ENCODE measurements around the gene RBM8A. TPM values are rescaled to one million over a fixed set of nuclear protein-coding genes. Genes with fewer than 3 reads are reported as not detected.

RBM8A gene
- 207 to 293 TPM (median 217 TPM) in 5 replicates for total RNA-seq (2022; extraction: Qiagen RNA extraction; ENCODE audit: low read depth)

DNA sequence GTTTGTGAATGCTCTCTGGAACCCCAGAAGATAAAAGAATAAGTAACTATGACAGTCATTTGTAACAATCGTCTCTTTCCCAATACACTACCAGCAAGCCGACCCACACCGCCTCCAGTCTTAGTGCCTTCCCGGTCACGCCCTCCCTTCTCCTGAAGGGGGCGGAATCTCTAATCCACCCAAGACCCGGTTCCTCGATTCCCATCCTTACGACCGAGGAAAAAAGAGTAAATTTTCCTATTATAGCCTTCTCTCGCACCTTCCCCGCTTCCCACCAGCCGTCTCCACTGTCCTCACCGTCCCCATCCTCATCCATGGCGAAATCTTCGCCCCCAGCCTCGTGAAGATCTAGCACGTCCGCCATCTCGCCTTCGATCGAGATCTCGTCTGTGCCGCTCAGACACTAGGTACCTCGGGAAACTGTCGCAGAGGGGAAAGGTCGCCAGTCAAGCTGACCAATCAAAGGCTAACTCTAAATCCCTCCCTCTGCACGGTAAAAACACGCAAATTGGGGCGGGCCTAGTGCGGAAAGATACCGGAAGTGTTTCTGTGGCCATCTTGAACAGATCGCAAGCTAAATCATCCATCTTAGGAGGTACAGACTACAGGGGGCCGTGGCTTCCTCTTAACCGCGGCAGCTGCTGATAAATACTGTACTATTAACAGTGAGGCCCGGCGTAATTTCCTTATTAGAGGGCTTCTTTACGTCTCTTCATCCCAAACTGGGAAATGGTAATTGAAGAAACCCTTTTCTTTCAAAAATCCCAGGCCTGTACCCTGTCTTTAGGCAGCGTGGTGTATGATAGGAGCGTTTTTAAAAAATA is at the start of gene RBM8A:
Gene RBM8A (minus strand): TSS at position 422 of the 824 bp plus-strand sequence. CDS start 58 bp downstream, at position 364.

DNA sequence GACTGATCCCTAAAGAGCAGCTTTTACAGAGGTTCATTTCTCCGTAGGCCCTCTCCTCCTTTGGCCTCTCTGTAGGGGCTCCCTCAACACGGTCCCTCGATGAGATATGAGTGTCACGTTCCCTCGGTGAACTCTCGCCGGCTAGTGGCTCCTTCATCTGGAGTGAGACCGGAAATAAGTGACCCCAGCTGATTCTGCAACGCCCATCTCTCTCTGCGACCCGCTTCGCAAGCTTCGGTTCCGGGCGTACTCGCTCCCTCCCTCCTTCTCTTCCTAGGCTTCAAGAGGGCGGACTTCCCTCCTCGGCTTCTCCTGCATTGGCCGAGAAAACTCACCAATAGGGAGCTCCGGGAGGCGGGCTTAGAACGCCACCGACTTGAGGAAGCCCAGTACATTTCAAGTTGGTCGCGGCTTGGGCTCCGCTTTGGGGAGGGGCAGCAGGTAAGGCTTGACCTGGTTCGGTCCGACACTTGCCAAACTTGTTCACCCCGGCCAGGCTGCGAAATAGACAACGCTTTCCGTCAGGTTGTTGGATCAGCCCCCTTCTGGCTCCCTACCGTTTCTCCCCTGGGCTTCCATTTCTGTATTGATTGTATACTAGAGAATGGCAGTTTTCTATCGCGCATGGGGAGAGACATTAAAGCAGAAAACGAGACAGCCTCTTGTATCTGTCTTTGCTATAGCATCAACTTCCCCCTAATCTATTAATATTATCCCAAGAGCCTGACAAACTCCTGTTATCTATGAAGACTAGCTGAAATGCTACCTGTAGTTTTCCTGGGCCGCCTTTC is 37.2 kb upstream of the RBM8A start, which contains the start of the genes ANKRD34A and POLR3GL:
Gene ANKRD34A (minus strand): TSS at position 248 of the 791 bp plus-strand sequence. CDS start 2,816 bp downstream, outside the sequence.
Gene POLR3GL (plus strand): TSS at position 363 of the 791 bp plus-strand sequence. CDS start 10,176 bp downstream, outside the sequence.

DNA sequence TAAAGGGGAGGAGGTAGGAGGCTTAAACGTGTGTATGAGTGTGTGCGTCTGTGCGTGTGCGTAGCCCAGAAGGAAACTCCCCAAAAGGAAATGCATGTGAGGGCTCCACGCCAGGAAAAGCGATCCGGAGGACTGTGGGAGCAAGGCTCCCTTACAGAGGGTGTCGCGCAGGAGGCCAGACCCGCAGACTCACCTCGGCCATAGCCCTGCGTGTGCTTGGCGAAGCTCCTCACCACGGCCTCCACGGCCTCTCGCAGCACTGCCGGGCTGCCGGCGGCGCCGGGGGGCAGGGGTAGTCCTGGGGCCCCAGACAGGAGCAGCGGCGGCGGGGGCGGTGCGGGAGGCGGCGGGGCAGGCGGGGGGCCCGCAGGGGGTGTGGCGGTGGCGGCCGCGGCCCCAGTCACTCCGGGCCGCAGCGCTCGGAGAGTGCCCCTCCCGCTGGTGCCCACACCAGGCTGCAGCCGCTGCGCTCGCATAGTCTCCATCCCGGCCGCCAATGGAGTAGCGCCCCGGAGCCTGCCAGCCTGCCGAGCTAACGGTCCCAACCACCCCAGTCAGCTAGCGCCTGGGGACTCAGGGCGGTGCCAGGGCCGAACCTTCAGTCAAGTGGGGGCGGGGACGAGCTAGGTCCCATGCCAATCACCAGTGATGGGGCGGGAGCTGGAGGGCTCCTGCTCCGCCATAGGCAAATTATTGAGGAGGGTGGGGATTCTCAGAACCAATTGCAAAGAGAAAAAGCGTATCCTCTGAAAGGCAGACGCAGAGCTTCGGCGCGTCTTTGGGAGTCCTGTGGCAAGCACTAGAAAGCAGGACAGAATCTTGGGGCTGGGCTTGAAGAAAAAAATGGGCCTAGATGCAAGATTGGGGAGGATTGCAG is 30.4 kb upstream of the RBM8A start, which contains the start of gene LIX1L:
Gene LIX1L (minus strand): TSS at position 575 of the 877 bp plus-strand sequence. CDS start 90 bp downstream, at position 485.

DNA sequence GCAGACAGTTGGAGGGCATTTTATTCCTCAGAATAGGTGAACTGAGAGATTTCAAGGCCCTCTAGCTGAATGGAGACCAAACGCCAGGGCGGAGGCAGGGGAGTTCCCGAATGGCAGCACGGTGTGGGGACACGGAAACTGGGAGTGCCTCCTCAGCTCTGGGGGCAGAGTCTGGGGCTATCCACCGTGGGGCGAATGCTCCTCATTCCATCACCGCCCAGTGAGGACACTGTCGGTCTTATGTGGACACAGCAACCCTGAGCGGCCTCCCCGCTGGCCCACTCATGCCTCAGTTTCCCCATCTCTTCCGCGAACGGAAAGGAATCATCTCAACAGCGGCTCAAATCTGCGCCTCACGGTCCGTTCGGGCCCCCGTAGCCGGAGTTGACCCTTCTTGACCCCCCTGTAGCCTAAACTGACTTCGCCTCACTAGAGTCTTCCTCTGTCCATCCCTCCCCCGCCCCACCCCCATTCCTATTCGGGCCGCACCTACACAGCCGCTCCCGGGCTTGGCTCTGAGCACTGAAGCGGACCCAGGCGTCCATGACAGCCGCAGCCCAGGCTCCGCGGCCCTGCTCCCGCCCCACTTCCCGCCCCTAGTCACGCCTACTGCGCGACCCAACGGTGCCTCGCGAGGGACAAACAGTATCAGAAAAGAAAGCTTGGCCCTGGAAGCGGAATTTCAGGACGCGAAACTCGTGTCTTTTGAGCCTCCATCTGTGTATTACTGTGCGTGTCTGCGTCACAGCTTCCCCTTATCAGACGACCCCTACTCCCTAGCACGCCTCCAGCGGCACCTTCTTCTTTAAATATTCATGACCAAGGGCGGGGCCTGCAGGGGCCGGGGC is 8.9 kb downstream of the RBM8A start, which contains the start of gene PEX11B:
Gene PEX11B (minus strand): TSS at position 574 of the 848 bp plus-strand sequence. CDS start 29 bp downstream, at position 545.

DNA sequence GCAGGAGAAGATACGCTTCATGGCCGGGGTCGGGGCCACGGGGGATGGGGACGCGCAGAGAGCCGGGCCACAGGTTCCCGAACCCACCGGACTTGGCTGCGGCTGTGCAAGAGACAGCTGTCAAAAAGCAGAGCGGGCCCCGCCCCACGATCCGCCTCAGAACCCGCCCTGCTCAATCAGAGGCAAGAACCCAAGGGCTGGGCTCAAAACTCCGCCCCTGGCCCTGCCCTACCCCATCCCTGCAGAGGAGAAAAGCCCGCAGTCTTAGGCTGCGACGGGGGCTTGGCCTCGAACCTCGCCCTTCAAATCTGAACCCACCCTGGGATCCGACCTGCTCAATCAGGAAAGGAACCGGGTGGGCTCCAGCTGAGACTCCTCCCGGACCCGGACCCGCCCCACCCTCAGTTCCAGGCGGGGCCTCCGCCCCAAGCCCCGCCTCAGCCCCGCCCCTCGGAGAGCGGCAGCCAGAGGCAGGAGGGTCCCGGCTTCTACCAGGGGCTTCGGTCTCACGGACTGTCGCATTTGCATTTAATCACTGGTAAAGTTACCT is 41.5 kb downstream of the RBM8A start, which contains the start of gene ANKRD35:
Gene ANKRD35 (minus strand): TSS at position 129 of the 550 bp plus-strand sequence. CDS start 108 bp downstream, at position 21.

Other genes with a start within 250 kb of the RBM8A start
- gene PDZK1, start 220.1 kb downstream of the RBM8A start, total RNA-seq (2022; extraction: Qiagen RNA extraction; ENCODE audit: low read depth), result 0.39 to 1.7 TPM (median 0.98 TPM) in 5 replicates
- gene CD160, start 208.0 kb downstream of the RBM8A start, total RNA-seq (2022; extraction: Qiagen RNA extraction; ENCODE audit: low read depth), result not detected in 5 replicates
- 11.1 to 12.5 TPM (median 12.1 TPM) in 5 replicates for gene RNF115, start 103.4 kb downstream of the RBM8A start, total RNA-seq (2022; extraction: Qiagen RNA extraction; ENCODE audit: low read depth)
- gene POLR3C, start 103.3 kb downstream of the RBM8A start, total RNA-seq (2022; extraction: Qiagen RNA extraction; ENCODE audit: low read depth), result 33.2 to 36.2 TPM (median 34.6 TPM) in 5 replicates
- gene NUDT17, start 81.9 kb downstream of the RBM8A start, total RNA-seq (2022; extraction: Qiagen RNA extraction; ENCODE audit: low read depth), result 5.2 to 7.7 TPM (median 6.4 TPM) in 5 replicates
- gene PIAS3, start 68.4 kb downstream of the RBM8A start, total RNA-seq (2022; extraction: Qiagen RNA extraction; ENCODE audit: low read depth), result 29.2 to 40.6 TPM (median 34.2 TPM) in 5 replicates
- gene ANKRD35, start 41.6 kb downstream of the RBM8A start, total RNA-seq (2022; extraction: Qiagen RNA extraction; ENCODE audit: low read depth), result not detected in 5 replicates
- gene ITGA10, start 17.4 kb downstream of the RBM8A start, total RNA-seq (2022; extraction: Qiagen RNA extraction; ENCODE audit: low read depth), result 0.88 to 1.7 TPM (median 1.1 TPM) in 5 replicates
- 25.4 to 40.2 TPM (median 31.3 TPM) in 5 replicates for gene PEX11B, start 8.8 kb downstream of the RBM8A start, total RNA-seq (2022; extraction: Qiagen RNA extraction; ENCODE audit: low read depth)
- 7.7 to 12.6 TPM (median 12.0 TPM) in 5 replicates for gene LIX1L, start 30.5 kb upstream of the RBM8A start, total RNA-seq (2022; extraction: Qiagen RNA extraction; ENCODE audit: low read depth)
- gene ANKRD34A, start 37.1 kb upstream of the RBM8A start, total RNA-seq (2022; extraction: Qiagen RNA extraction; ENCODE audit: low read depth), result 0.11 to 0.36 TPM (median 0.20 TPM) in 5 replicates
- gene POLR3GL, start 37.2 kb upstream of the RBM8A start, total RNA-seq (2022; extraction: Qiagen RNA extraction; ENCODE audit: low read depth), result 10.3 to 13.0 TPM (median 11.8 TPM) in 5 replicates
- gene TXNIP, start 69.1 kb upstream of the RBM8A start, total RNA-seq (2022; extraction: Qiagen RNA extraction; ENCODE audit: low read depth), result 0.14 to 0.45 TPM (median 0.28 TPM) in 5 replicates
- gene HJV, start 94.3 kb upstream of the RBM8A start, total RNA-seq (2022; extraction: Qiagen RNA extraction; ENCODE audit: low read depth), result not detected in 5 replicates
- gene NBPF10, start 217.3 kb upstream of the RBM8A start, total RNA-seq (2022; extraction: Qiagen RNA extraction; ENCODE audit: low read depth), result 0.55 to 0.85 TPM (median 0.67 TPM) in 5 replicates